Fibroblast of skin of right biceps (primary cell): ENCODE measurements around the gene ZNF679.
A peak's percentile ranks its signal among the peaks of the same experiment; 100 is the strongest.
"Not testable (repeated sequence)": the region's sequence is repeated elsewhere in the genome, so short reads cannot be mapped to it uniquely, and the experiment has no call there.

ENCODE experiments used
- DNase-seq: peaks from one replicate; pipeline ENCODE4 v3.0.0-alpha.2; 2013

The ZNF679 gene

GRCh38 chr7:64228174-64228573 is at the start of gene ZNF679:
ZNF679 (plus strand) TSS chr7:64228474; CDS start chr7:64249118, 20,644 bp downstream.
- DNase-seq = not testable (repeated sequence)

GRCh38 chr7:64180989-64181388 is 47.3 kb upstream of the ZNF679 start:
- DNase-seq = no peak

- DNase-seq = no peak
These were observed 46.7 kb upstream of the ZNF679 start for GRCh38 chr7:64181586-64181985.

- no peak for DNase-seq
These were observed 46.1 kb upstream of the ZNF679 start for GRCh38 chr7:64182036-64182790.

GRCh38 chr7:64183126-64183742 is 45.0 kb upstream of the ZNF679 start:
- DNase-seq = no peak

GRCh38 chr7:64183827-64184372 is 44.4 kb upstream of the ZNF679 start:
- DNase-seq = no peak

- no peak for DNase-seq
These were observed 43.9 kb upstream of the ZNF679 start for GRCh38 chr7:64184376-64184775.

GRCh38 chr7:64187408-64187807 is 40.9 kb upstream of the ZNF679 start:
- no peak for DNase-seq

GRCh38 chr7:64192148-64192704 is 36.0 kb upstream of the ZNF679 start:
- DNase-seq = no peak

GRCh38 chr7:64192775-64193174 is 35.5 kb upstream of the ZNF679 start:
- no peak for DNase-seq

- no peak for DNase-seq
These were observed 21.4 kb upstream of the ZNF679 start, which contains the start of gene ZNF735 for GRCh38 chr7:64206903-64207302. ZNF735 (plus strand) TSS chr7:64207203; CDS start chr7:64207203, 0 bp downstream.

GRCh38 chr7:64219710-64220298 is 8.5 kb upstream of the ZNF679 start:
- not testable (repeated sequence) for DNase-seq

GRCh38 chr7:64223366-64223765 is 4.9 kb upstream of the ZNF679 start:
- no peak for DNase-seq

GRCh38 chr7:64266341-64266919 is 38.2 kb downstream of the ZNF679 start:
- no peak for DNase-seq

GRCh38 chr7:64277630-64278029 is 49.4 kb downstream of the ZNF679 start:
- DNase-seq = no peak

- no peak for DNase-seq
These were observed 66.6 kb downstream of the ZNF679 start for GRCh38 chr7:64294701-64295420.

- DNase-seq = not testable (repeated sequence)
These were observed 69.1 kb downstream of the ZNF679 start for GRCh38 chr7:64297418-64297817.

- no peak for DNase-seq
These were observed 72.5 kb downstream of the ZNF679 start for GRCh38 chr7:64300641-64301405.

GRCh38 chr7:64307254-64308015 is 79.2 kb downstream of the ZNF679 start:
- DNase-seq = peak; percentile 89

GRCh38 chr7:64308016-64308270 is 79.7 kb downstream of the ZNF679 start:
- no peak for DNase-seq

GRCh38 chr7:64310426-64310825 is 82.2 kb downstream of the ZNF679 start:
- no peak for DNase-seq
